ENCODE data around the gene GALNT9.

Gene GALNT9

GRCh38 chr12:132343294-132344004, 14.1 kb upstream of the GALNT9 start:
- no peak for DNase-seq

DNA sequence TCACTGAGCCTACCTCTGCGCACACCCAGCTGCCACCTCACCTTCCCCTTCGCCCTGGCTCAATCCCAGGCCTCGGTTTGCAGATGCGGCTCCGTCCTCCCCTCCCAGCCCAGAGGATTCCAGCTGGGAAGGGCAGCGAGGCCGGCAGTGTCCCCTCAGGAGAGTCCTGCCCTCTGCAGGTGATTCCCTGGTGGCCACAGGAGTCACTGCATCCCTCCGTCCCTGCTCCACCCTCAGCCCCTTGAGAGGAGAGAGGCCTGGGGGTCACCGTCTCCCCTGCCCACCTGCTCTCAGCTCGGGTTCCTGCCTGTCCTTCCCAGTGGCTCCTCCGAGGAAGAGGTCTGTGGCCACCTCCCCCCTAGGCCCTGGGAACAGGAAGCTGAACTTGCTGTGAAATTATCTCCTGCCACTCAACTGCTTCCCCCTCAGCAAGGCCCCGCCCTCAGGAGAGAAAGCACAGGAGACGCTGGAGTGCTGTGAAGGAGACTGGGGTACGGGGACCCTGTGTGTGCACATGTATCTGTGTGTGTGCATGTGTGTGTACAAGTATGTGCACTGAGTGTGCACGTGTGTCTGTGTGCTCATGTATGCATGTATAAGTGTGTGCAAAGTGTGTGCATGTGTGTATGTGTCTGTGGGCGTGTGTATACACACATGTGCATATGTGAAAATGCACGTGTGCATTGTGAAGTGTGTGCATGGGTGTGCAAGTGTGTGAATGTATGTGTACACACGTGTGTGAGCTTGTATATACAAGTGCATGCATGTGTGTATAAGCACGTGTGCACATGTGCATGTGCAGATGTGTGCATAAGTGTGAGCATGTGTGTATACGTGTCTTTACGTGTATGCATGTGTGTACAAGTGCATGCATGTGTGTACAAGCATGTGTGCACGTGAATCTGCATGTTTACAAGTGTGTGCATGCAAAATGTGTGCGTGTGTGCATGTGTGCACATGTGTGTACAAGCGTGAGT, 13.2 kb upstream of the GALNT9 start:
- DNase-seq, result no peak

DNA sequence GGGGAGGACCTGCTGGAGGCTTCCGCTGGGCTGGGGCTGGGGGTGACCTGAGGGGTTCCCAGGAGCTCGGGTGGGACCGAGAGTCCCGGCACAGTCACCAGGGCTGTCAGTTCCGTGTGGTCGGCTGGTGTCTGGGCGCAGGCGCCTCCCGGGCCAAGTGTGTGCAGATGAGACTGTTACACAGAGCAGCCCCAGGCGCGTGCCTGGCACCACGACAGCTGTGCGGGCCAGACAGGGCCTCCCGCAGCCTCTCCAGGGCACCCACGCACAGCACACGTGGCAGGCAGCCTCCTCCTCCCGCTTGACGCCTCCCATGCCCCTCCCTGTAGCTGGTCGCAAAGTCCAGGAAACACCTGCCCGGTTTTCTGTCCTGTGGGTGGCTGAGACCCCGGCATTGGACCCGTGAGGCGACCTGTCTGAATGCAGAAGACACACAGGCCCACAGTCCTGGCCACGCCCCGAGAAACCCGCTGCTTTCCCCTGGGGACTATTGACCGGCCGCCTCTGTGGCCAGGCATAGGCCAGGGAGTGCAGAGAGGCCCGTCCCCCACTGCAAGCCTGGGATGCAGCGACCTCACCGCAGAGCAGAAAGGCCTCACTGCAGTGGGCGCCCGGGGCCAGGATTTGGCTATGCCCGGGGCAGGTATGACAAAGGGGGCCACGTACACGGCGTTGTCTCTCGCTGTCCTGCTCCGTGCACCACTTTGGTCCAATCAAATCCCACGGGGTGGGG, 12.1 kb upstream of the GALNT9 start:
- no peak for DNase-seq

DNA sequence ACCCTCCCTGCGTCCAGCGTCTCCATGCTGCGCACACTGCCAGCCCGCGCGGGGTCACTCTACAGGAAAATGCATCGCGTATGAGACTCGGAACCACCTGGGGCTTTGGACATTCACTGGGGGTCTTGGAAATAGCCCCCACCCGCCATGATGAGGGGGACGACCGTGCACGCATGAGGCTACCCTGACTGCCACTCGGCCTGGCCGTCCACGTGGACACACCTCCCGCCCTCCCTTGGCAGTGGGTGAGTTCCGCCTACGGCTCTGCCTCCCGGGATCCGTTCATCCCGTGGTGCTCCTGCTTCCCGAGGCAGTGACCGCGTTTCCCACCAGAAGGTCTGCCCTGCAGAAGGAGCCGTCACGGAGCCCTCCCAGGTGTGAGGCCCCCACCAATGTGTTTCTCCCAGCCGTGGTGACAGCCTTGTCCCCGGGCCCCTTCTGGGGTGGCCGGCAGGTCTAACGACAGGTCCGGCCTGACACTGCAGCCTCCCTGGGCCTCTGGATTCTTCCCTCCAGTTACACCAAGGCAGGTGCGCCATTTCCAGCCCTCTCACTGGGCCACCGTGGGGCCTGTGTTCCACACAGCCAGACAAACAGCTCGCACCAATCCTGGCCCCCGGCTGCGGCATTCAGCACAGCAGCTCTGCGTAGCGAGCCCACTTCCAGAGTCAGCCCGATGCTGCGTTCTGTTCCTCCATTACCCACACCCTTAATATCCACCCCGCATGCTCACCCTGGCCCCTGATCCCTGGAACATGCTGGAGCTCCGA, 11.1 kb upstream of the GALNT9 start:
- no peak for DNase-seq

GRCh38 chr12:132339856-132340255, 10.5 kb upstream of the GALNT9 start:
- DNase-seq, result no peak

GRCh38 chr12:132338781-132339180, 9.4 kb upstream of the GALNT9 start:
- no peak for DNase-seq

GRCh38 chr12:132338311-132338710, 8.9 kb upstream of the GALNT9 start:
- DNase-seq, result no peak

- no peak for DNase-seq
Measured at GRCh38 chr12:132337557-132337956, 8.2 kb upstream of the GALNT9 start.

DNA sequence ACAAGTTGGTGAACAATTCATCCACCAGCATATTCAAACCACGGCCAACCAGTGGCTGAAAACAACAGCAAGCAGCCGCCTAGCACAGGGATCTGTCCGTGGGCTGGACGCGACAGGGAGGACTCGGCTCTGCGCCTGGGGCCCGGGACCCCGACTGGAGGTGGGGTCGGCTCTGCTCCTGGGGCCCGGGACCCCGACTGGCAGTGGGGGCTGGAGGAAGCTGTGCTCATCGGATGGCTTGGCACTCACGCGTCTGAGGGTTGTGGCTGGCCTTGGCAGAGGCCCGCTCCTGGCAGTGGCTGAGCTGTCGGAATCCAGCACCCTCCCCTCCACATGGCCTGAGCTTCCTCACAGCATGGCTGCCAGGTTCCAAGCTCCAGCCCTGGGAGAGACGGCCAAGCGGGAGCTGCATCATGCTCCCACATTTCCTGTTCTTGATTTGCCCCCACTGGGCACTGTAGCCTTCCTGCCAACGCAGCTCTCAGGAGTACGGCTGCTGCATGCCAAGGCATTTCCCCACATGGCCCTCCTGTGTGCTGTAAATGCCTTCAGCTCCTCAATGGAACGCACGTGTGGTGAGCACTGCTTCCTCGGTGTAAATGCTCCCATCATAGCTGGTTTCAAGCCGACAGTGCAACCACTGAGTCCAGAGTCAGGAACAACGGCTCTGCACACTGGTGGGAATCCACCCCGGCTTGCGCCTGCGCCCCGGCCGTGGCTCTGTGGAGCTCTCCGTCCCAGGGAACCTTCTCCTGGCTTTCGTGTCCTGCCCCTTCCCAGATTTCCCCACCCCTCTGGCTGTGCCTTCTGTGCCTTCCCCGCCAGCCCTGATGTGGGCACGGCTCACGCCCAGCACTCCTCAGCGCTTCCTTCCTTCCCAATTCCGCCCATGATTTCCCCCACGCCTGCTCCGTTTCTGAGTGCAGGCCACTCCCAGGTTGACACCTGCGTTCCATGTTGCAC, 7.3 kb upstream of the GALNT9 start:
- DNase-seq, result no peak

GRCh38 chr12:132335179-132335756, 5.9 kb upstream of the GALNT9 start:
- no peak for DNase-seq

DNA sequence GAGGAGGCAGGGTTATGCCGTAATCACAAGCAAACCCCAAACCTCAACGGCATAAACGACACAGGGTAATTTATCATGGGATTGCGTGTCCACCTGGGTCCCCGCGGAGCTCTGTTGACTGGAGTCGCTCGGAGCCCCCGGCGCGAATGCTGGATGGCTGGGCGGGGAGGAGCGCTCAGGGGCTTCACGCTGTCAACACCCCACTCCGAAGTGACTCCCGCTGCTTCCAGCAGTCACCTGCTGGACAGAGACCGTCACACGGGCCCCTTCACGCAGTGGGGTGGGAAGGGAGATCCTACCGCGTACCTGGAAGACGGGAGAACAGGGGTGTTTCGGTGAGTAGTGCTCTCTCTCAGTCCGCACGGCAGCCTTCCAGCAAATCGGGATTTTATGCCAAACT, 4.4 kb upstream of the GALNT9 start:
- DNase-seq, result no peak

- DNase-seq, result no peak
Measured at GRCh38 chr12:132333273-132333672, 3.9 kb upstream of the GALNT9 start.

DNA sequence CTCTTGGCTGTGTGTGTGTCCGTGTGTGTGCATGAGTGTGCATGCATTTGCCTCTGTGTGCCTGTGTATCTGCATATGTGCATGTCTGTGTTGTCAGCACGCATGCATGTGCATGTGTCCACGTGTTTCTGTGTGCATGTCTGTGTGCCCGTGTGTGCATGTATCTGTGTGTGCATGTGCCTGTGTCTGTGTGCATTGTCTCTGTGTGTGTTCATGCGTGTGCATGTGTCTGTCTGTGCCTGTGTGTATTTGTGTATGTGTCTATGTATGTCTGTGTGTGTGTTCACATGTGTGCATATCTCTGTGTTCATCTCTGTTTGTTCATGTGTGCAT, 1.1 kb upstream of the GALNT9 start:
- DNase-seq, result no peak

GRCh38 chr12:132329720-132330548, 545 bp upstream of the GALNT9 start:
- DNase-seq, result no peak

DNA sequence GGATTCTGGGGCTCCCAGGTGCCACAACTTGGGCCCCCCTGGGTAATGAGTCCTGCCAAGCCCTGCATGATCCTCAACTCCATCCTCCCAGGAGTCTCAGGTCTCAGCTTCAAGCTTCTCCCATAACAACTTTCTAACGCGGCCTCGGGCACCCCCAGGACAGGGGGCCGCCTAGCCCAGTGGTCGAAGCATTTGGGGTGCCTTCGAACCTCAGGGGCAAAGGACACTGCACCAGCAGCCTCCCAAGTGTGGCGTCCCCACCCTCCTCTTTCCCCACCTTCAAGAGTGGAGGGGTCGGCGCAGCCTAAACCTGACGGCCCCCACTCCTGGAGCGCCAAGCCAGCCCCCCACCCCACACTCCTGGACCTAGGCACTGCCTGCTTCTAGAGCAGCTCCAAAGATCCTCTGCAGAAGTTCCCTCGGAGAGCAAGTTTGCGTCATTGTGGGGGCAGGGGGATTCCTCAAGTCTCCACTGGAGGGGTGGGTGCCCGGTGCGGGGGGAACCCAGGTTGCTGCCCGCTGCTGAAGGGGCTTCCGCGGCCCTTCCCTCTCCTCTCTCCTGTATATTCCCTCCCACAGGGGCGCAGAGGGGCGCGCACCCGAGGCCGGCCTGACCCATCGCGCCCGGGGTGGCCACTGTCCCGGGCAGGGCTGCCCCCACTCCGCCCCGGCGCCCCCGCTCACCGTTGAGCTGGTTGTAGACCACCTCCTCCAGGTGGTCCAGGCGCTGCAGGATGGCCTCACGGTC, 933 bp downstream of the GALNT9 start:
- DNase-seq, result no peak

DNA sequence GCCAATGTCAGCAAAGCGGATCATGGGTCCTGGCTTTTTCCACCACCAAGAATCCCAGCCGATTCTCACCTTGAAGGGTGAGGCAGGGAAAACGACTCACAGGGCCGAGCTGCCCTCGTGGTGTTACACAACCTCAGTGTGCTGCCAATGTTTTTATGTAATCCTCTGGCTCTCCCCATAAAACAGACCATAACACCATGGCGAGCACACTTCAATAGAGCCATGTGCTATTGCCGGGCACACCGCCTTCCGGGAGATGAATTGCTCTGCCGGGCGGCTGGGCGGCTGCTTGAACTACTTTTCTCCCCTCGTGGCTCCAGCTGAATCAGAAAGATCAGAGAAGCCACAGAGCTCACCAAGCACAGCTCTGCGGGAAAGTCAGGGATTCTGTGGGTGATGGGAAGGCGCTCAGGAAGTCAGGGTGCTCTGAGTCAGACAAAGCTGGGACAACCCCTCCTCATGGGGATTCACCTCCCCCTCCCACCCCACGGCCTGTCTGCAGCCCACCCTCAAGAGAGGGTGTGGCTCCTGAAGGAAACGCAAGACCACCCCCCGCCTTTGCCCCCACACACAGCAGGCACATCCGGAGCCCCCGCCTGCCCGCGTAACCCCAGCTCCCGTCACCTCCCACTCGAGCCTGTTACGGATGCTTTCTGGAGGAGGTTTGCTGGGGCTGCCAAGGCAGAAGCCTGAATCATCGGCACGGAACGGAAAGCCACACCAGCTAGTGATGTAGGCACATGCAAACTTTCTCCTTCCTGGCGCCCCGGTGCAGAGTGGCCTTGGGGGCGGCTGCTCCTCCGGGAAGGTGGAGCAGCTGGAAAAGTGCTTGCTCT, 1.8 kb downstream of the GALNT9 start:
- DNase-seq, result no peak

- DNase-seq, result no peak
Measured at GRCh38 chr12:132326646-132327045, 2.7 kb downstream of the GALNT9 start.

DNA sequence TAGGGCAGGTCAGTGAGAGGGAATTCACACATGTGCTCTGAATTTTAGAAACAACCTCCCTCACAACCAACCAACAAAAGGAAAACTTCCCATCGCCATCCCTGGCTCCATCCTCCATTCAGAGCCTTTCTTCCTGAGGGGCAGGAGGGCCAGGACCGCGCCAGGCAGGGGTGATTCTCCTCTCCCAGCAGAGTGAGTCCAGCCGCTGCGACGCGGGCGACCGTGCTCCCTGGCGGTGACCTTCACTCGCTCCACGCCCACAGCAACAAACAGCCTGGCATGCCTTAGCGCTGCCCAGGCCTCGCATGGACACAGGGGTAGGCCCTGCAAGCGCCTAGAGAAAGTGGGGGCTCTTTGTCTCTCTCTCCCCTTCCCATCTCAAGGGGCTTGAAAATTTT, 3.7 kb downstream of the GALNT9 start:
- DNase-seq, result no peak

All from CD4-positive, alpha-beta T cell treated with Interferon gamma for 1 hour (primary cell).